GM10266 (cell line): ENCODE measurements around the gene DEFB123.

Experiments
- DNase-seq: peaks from one replicate; pipeline ENCODE4 v3.0.0; 2012; ENCODE audit errors: extremely low spot score
- CTCF ChIP-seq: IDR thresholded peaks from 2 replicates; pipeline ENCODE4 v1.5.1; 2012; ENCODE audit warnings: mild to moderate bottlenecking, low read depth; ENCODE audit not compliant: control insufficient read depth, insufficient read depth; ENCODE audit errors: missing control alignments

DEFB123 gene

GRCh38 chr20:31474758-31475427 lies 34.5 kb downstream of the DEFB123 start, which contains the start of the genes DEFB124 and REM1:
Gene DEFB124 (minus strand): TSS chr20:31475127. CDS start chr20:31473013, 2,114 bp downstream.
Gene REM1 (plus strand): TSS chr20:31475288. CDS start chr20:31476446, 1,158 bp downstream.
- no peak for TF ChIP-seq CTCF
- no peak for DNase-seq

- peak; percentile 30 for DNase-seq
- no peak for TF ChIP-seq CTCF
Observed at GRCh38 chr20:31475472-31476293, 35.3 kb downstream of the DEFB123 start.

GRCh38 chr20:31476294-31476585 lies 35.8 kb downstream of the DEFB123 start:
- no peak for TF ChIP-seq CTCF
- DNase-seq = no peak

- no peak for DNase-seq
- TF ChIP-seq CTCF = no peak
Observed at GRCh38 chr20:31476643-31477215, 36.3 kb downstream of the DEFB123 start.

- DNase-seq = peak; percentile 19
Observed at GRCh38 chr20:31484001-31484400, 43.6 kb downstream of the DEFB123 start.

GRCh38 chr20:31485450-31486339 lies 45.3 kb downstream of the DEFB123 start:
- DNase-seq = no peak
- no peak for TF ChIP-seq CTCF

More at GRCh38 chr20:31484001-31484400, 43.6 kb downstream of the DEFB123 start:
- no peak for TF ChIP-seq CTCF
